ENCODE results near the gene MALSU1.

Gene MALSU1

DNA sequence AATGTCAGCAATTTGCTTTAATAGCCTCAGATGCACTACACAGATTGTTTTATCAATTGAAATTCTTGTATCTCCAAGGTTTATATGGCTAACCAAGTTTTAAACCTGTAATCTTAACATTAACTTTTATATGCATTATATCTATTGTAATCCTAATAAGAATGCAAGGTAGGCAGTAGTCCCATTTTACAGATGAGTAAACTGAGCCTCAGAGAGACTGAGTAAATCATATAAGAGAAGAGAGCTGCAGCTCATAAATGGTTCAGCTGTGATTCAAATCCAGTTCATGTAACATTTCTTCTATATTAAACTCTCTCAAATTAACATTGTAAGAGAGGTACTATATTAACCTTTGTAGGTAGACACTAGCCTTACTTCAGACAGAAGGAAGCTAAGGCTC is 44.0 kb downstream of the MALSU1 start:
- no peak overlapping the region for H3K4me3 ChIP-seq (ENCODE audit: low read depth in 1 of 2, low read length in 1 of 2)
- no peaks in the 10 kb centered on the region for H3K36me3 ChIP-seq
- H3K9me3 ChIP-seq = no peaks in the 10 kb centered on the region
- TF ChIP-seq, protein P1, sequence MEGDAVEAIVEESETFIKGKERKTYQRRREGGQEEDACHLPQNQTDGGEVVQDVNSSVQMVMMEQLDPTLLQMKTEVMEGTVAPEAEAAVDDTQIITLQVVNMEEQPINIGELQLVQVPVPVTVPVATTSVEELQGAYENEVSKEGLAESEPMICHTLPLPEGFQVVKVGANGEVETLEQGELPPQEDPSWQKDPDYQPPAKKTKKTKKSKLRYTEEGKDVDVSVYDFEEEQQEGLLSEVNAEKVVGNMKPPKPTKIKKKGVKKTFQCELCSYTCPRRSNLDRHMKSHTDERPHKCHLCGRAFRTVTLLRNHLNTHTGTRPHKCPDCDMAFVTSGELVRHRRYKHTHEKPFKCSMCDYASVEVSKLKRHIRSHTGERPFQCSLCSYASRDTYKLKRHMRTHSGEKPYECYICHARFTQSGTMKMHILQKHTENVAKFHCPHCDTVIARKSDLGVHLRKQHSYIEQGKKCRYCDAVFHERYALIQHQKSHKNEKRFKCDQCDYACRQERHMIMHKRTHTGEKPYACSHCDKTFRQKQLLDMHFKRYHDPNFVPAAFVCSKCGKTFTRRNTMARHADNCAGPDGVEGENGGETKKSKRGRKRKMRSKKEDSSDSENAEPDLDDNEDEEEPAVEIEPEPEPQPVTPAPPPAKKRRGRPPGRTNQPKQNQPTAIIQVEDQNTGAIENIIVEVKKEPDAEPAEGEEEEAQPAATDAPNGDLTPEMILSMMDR (IDR thresholded peaks at IDR 0.05) = no peak
- no peaks in the 10 kb centered on the region for H3K27me3 ChIP-seq
- H3K4me1 ChIP-seq (ENCODE audit: control insufficient read depth in 1 of 2, insufficient read depth in 1 of 2, low read depth in 1 of 2, low read length in 1 of 2) = peaks cover 18 to 20% of the 10 kb centered on the region in 2 experiments
- no peak overlapping the region for H3K27ac ChIP-seq

GRCh38 chr7:23343806-23344475 is 44.8 kb downstream of the MALSU1 start:
- TF ChIP-seq, protein P1 (IDR thresholded peaks at IDR 0.05) = no peak
- Histone ChIP-seq H3K36me3 (no peaks in the 10 kb centered on the region), H3K9me3 (no peaks in the 10 kb centered on the region), H3K4me1 (ENCODE audit: control insufficient read depth in 1 of 2, insufficient read depth in 1 of 2, low read depth in 1 of 2, low read length in 1 of 2) (peaks cover 18 to 20% of the 10 kb centered on the region in 2 experiments), H3K27me3 (no peaks in the 10 kb centered on the region), H3K4me3 (ENCODE audit: low read depth in 1 of 2, low read length in 1 of 2) (no peak overlapping the region), H3K27ac (no peak overlapping the region)

DNA sequence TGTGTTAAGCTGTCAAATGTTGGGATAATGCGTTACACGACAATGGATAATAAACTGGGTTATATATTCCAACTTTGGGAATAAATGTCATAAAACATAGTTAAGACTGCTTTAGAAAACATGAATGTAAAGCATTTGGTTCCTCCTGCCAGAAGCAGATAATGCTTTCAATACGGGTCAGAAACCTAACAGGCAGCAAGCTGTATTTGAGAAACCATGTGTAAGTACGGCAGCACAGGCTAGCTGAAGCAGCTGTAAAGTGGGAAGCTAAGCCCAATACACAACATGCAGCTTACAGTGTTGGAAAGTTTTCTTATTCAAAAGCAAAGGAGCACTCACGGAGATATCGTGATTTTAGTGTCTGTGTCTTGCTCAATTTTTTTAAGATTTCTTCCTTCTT is 46.5 kb downstream of the MALSU1 start:
- H3K27ac ChIP-seq = peak overlapping the region; percentile 40
- H3K4me3 ChIP-seq (ENCODE audit: low read depth in 1 of 2, low read length in 1 of 2) = no peak overlapping the region
- TF ChIP-seq, protein P1 (IDR thresholded peaks at IDR 0.05) = no peak
- H3K27me3 ChIP-seq = no peaks in the 10 kb centered on the region
- H3K36me3 ChIP-seq = no peaks in the 10 kb centered on the region
- H3K9me3 ChIP-seq = no peaks in the 10 kb centered on the region
- H3K4me1 ChIP-seq (ENCODE audit: control insufficient read depth in 1 of 2, insufficient read depth in 1 of 2, low read depth in 1 of 2, low read length in 1 of 2) = peaks cover 18 to 20% of the 10 kb centered on the region in 2 experiments

GRCh38 chr7:23346316-23346715 is 47.2 kb downstream of the MALSU1 start:
- no peaks in the 10 kb centered on the region for H3K9me3 ChIP-seq
- H3K27me3 ChIP-seq = no peaks in the 10 kb centered on the region
- TF ChIP-seq, protein P1 (IDR thresholded peaks at IDR 0.05) = no peak
- H3K4me3 ChIP-seq (ENCODE audit: low read depth in 1 of 2, low read length in 1 of 2) = peak overlapping the region; percentile 59 to 63
- H3K4me1 ChIP-seq (ENCODE audit: control insufficient read depth in 1 of 2, insufficient read depth in 1 of 2, low read depth in 1 of 2, low read length in 1 of 2) = peaks cover 18 to 20% of the 10 kb centered on the region in 2 experiments
- peak overlapping the region; percentile 40 for H3K27ac ChIP-seq
- H3K36me3 ChIP-seq = no peaks in the 10 kb centered on the region

- Histone ChIP-seq H3K4me1 (ENCODE audit: control insufficient read depth in 1 of 2, insufficient read depth in 1 of 2, low read depth in 1 of 2, low read length in 1 of 2) (peaks cover 18 to 20% of the 10 kb centered on the region in 2 experiments), H3K27ac (peak overlapping the region; percentile 5)
Observed at GRCh38 chr7:23347033-23347681, 48.0 kb downstream of the MALSU1 start.

More at GRCh38 chr7:23347033-23347681, 48.0 kb downstream of the MALSU1 start:
- TF ChIP-seq, protein P1 (IDR thresholded peaks at IDR 0.05) = no peak
- Histone ChIP-seq H3K27me3 (no peaks in the 10 kb centered on the region), H3K9me3 (no peaks in the 10 kb centered on the region), H3K4me3 (ENCODE audit: low read depth in 1 of 2, low read length in 1 of 2) (peak overlapping the region in 1 of 2 experiments; percentile 59), H3K36me3 (no peaks in the 10 kb centered on the region)
